ENCODE data around the gene GALNT16. TPM values are rescaled to one million over a fixed set of nuclear protein-coding genes. Genes with fewer than 3 reads are reported as not detected.
"Not testable (repeated sequence)": the region's sequence is repeated elsewhere in the genome, so short reads cannot be mapped to it uniquely, and the experiment has no call there.

GALNT16 gene
- total and polyA plus RNA-seq, 5 experiments from 2014 or later = not detected

- H3K36me3 Mint-ChIP-seq, H3K4me3 Mint-ChIP-seq, DNase-seq, H3K27ac Mint-ChIP-seq, POLR2A ChIA-PET, ATAC-seq, H3K4me1 Mint-ChIP-seq: not testable (repeated sequence)
- Mint-ChIP-seq H3K9me3 (peaks cover 0 to 17% (median 2%) of the 10 kb centered on the region in 9 donors), H3K27me3 (peaks cover 4 to 23% (median 13%) of the 10 kb centered on the region in 5 donors)
Observed at GRCh38 chr14:69277356-69277755, 17.4 kb downstream of the GALNT16 start.

- ATAC-seq = no peak
- H3K27me3 Mint-ChIP-seq = peaks cover 2 to 7% (median 5%) of the 10 kb centered on the region in 5 donors
- peaks cover 0 to 8% (median 0%) of the 10 kb centered on the region in 3 donors for H3K36me3 Mint-ChIP-seq
- H3K9me3 Mint-ChIP-seq = peaks cover 0 to 12% (median 0%) of the 10 kb centered on the region in 9 donors
- DNase-seq = no peak
- POLR2A ChIA-PET = no interaction called here
- H3K4me3 Mint-ChIP-seq = no peak overlapping the region
- H3K4me1 Mint-ChIP-seq = no peaks in the 10 kb centered on the region
- no peak overlapping the region for H3K27ac Mint-ChIP-seq
Observed at GRCh38 chr14:69280746-69281291, 20.9 kb downstream of the GALNT16 start.

GRCh38 chr14:69281450-69282169 lies 21.7 kb downstream of the GALNT16 start:
- H3K36me3 Mint-ChIP-seq = peaks cover 0 to 8% (median 0%) of the 10 kb centered on the region in 3 donors
- peaks cover 0 to 7% (median 3%) of the 10 kb centered on the region in 5 donors for H3K27me3 Mint-ChIP-seq
- no peak overlapping the region for H3K27ac Mint-ChIP-seq
- no peak for ATAC-seq
- H3K4me3 Mint-ChIP-seq = no peak overlapping the region
- peaks cover 0 to 9% (median 0%) of the 10 kb centered on the region in 9 donors for H3K9me3 Mint-ChIP-seq
- no peak for DNase-seq
- H3K4me1 Mint-ChIP-seq = no peaks in the 10 kb centered on the region
- POLR2A ChIA-PET = no interaction called here

GRCh38 chr14:69282448-69282847 lies 22.5 kb downstream of the GALNT16 start:
- DNase-seq = no peak
- H3K9me3 Mint-ChIP-seq = peaks cover 0 to 9% (median 0%) of the 10 kb centered on the region in 9 donors
- POLR2A ChIA-PET = no interaction called here
- H3K4me3 Mint-ChIP-seq = no peak overlapping the region
- no peaks in the 10 kb centered on the region for H3K4me1 Mint-ChIP-seq
- no peak for ATAC-seq
- no peak overlapping the region for H3K27ac Mint-ChIP-seq
- no peaks in the 10 kb centered on the region for H3K36me3 Mint-ChIP-seq
- H3K27me3 Mint-ChIP-seq = peaks cover 0 to 7% (median 6%) of the 10 kb centered on the region in 5 donors

- POLR2A ChIA-PET = no interaction called here
- Mint-ChIP-seq H3K27me3 (peaks cover 0 to 9% (median 7%) of the 10 kb centered on the region in 5 donors), H3K27ac (no peak overlapping the region), H3K4me3 (no peak overlapping the region), H3K9me3 (no peaks in the 10 kb centered on the region), H3K36me3 (no peaks in the 10 kb centered on the region), H3K4me1 (no peaks in the 10 kb centered on the region)
- ATAC-seq (no peak), DNase-seq (no peak)
Observed at GRCh38 chr14:69284170-69284569, 24.2 kb downstream of the GALNT16 start.

- POLR2A ChIA-PET = no interaction called here
- no peaks in the 10 kb centered on the region for H3K9me3 Mint-ChIP-seq
- peak overlapping the region in 2 of 10 donors; percentile 63 to 83 for H3K27ac Mint-ChIP-seq
- DNase-seq = no peak
- H3K36me3 Mint-ChIP-seq = no peaks in the 10 kb centered on the region
- H3K27me3 Mint-ChIP-seq = peaks cover 0 to 7% (median 2%) of the 10 kb centered on the region in 5 donors
- ATAC-seq = no peak
- H3K4me1 Mint-ChIP-seq = no peaks in the 10 kb centered on the region
- no peak overlapping the region for H3K4me3 Mint-ChIP-seq
Observed at GRCh38 chr14:69285661-69286255, 25.8 kb downstream of the GALNT16 start.

- Mint-ChIP-seq H3K27me3 (peaks cover 0 to 5% (median 2%) of the 10 kb centered on the region in 5 donors), H3K36me3 (no peaks in the 10 kb centered on the region), H3K27ac (no peak overlapping the region), H3K4me3 (no peak overlapping the region), H3K4me1 (no peaks in the 10 kb centered on the region), H3K9me3 (no peaks in the 10 kb centered on the region)
- no peak for DNase-seq
- no peak for ATAC-seq
- POLR2A ChIA-PET = no interaction called here
Observed at GRCh38 chr14:69287098-69288010, 27.4 kb downstream of the GALNT16 start.

GRCh38 chr14:69288011-69288771 lies 28.2 kb downstream of the GALNT16 start:
- H3K9me3 Mint-ChIP-seq = no peaks in the 10 kb centered on the region
- H3K4me3 Mint-ChIP-seq = no peak overlapping the region
- H3K36me3 Mint-ChIP-seq = no peaks in the 10 kb centered on the region
- peaks cover 0 to 5% (median 2%) of the 10 kb centered on the region in 5 donors for H3K27me3 Mint-ChIP-seq
- POLR2A ChIA-PET = no interaction called here
- ATAC-seq = no peak
- H3K4me1 Mint-ChIP-seq = no peaks in the 10 kb centered on the region
- DNase-seq = no peak
- no peak overlapping the region for H3K27ac Mint-ChIP-seq

- Mint-ChIP-seq H3K27ac (no peak overlapping the region), H3K27me3 (peaks cover 0 to 5% (median 4%) of the 10 kb centered on the region in 5 donors), H3K4me1 (no peaks in the 10 kb centered on the region), H3K9me3 (no peaks in the 10 kb centered on the region), H3K4me3 (no peak overlapping the region), H3K36me3 (no peaks in the 10 kb centered on the region)
- ATAC-seq = no peak
- POLR2A ChIA-PET = no interaction called here
- no peak for DNase-seq
Observed at GRCh38 chr14:69288956-69289705, 29.2 kb downstream of the GALNT16 start.

GRCh38 chr14:69289811-69290520 lies 30.0 kb downstream of the GALNT16 start:
- ATAC-seq (no peak), DNase-seq (no peak)
- Mint-ChIP-seq H3K27me3 (peaks cover 0 to 8% (median 4%) of the 10 kb centered on the region in 5 donors), H3K27ac (no peak overlapping the region), H3K4me3 (no peak overlapping the region), H3K9me3 (no peaks in the 10 kb centered on the region), H3K4me1 (no peaks in the 10 kb centered on the region), H3K36me3 (no peaks in the 10 kb centered on the region)
- POLR2A ChIA-PET = no interaction called here

- POLR2A ChIA-PET, H3K36me3 Mint-ChIP-seq, DNase-seq, H3K4me1 Mint-ChIP-seq, H3K27ac Mint-ChIP-seq, H3K4me3 Mint-ChIP-seq, H3K27me3 Mint-ChIP-seq, ATAC-seq, H3K9me3 Mint-ChIP-seq: not testable (repeated sequence)
Observed at GRCh38 chr14:69290881-69291280, 30.9 kb downstream of the GALNT16 start.

Measured in naive thymus-derived CD8-positive, alpha-beta T cell (primary cell).